T47D (cell line): ENCODE results near the gene DENND1A.
"Not testable (repeated sequence)": the region's sequence is repeated elsewhere in the genome, so short reads cannot be mapped to it uniquely, and the experiment has no call there.

Experiments
- DNase-seq, 2 experiments: peaks; one replicate each; pipeline versions ENCODE4 v3.0.0 to v3.0.0-alpha.2; 2011 to 2012; ENCODE audit warnings: low read depth in 1 of 2, low spot score in 1 of 2
- JUND ChIP-seq: IDR thresholded peaks from 2 replicates; pipeline ENCODE4 v1.6.1; 2012; ENCODE audit warnings: low read depth
- in situ Hi-C: cut with HindIII; loops from 2 replicates; pipeline ENCODE4 v1.10.0; 2016; ENCODE audit warnings: low sequenced_read_pairs, low pct_unique_long_range_greater_than_20kb

Gene DENND1A

GRCh38 chr9:123929870-123930831 lies at the start of gene DENND1A:
DENND1A (minus strand) TSS chr9:123930126; CDS start chr9:123929905, 221 bp downstream.
- TF ChIP-seq JUND: no peak
- in situ Hi-C loops: no loop called here
- DNase-seq: peak; percentile 94 to 99

- in situ Hi-C loops: no loop called here
These were observed 49.1 kb upstream of the DENND1A start for GRCh38 chr9:123978981-123979380.

DNA sequence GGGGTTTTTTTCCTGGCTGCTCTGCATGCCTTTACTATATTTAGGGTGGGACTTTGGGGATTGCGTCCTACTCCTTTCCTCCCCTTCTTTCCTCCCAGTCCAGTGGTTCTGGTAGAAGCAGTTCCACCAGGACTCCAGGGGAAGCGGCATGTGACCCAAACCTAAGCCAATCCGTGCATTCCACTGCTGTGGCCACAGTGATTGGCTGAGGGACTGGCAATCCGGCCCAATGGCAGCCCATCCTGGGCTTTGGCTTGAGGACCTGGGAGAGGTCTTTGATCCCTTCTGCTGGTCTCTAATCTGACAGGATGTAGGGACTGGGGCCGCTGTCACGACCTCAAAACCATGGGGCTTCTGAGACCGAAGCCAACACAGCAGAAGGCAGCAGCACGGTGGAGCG lies 46.7 kb upstream of the DENND1A start:
- in situ Hi-C loops, DNase-seq: not testable (repeated sequence)

More at GRCh38 chr9:123978981-123979380, 49.1 kb upstream of the DENND1A start:
- TF ChIP-seq JUND: no peak
- DNase-seq: no peak

- DNase-seq: no peak
These were observed 45.9 kb upstream of the DENND1A start for GRCh38 chr9:123975871-123976270.

DNA sequence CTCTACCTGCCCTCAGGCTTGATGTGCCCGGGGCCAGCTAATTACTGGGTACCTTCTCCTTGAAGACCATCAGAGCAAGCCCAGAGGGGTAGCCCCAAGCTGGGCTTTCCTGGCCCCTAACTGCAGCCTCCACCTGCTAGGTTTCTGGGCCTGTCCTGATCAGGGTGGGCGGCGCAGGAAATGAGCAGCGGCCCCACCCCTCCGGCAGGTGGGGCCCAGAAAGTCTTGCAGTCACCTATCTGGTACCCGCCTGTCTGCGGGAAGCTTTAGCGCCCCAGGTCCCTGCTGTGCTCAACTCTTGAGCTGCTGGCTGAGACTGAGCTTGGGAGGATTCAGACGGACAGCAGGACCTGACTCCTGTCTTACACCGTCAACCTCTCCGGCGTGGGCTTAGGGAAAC lies 44.5 kb upstream of the DENND1A start:
- TF ChIP-seq JUND: no peak
- in situ Hi-C loops: no loop called here

More at GRCh38 chr9:123975871-123976270, 45.9 kb upstream of the DENND1A start:
- in situ Hi-C loops: no loop called here
- no peak for TF ChIP-seq JUND

DNA sequence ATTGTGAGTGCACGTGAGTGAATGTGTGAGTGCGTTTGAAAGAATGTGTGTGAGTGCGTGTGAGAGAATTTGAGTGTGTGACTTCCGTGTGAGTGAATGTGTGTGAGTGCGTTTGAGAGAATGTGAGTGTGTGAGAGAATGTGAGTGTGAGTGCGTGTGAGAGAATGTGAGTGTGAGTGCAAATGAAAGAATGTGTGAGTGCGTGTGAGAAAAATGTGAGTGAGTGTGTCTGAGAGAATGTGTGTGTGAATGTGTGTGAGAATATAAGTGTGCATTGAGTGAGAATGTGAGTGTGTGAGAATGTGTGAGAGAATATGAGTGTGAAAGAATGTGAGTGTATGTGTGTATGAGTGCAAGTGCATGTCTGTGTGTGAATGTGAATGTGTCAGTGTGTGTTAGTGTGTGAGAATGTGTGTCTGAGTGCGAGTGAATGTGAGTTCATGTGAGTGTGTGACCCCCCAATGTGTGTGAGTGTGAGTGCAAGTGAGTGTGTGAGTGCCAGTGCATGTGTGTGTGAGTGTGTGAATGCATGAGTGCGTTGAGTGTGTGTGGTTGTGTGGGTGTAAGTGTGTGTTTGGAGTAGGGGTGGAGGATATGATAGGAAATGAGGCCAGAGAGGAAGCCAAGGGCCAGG lies 43.8 kb upstream of the DENND1A start:
- no peak for TF ChIP-seq JUND
- in situ Hi-C loops: no loop called here
- no peak for DNase-seq

More for the DNA sequence above, 44.5 kb upstream of the DENND1A start:
- no peak for DNase-seq

DNA sequence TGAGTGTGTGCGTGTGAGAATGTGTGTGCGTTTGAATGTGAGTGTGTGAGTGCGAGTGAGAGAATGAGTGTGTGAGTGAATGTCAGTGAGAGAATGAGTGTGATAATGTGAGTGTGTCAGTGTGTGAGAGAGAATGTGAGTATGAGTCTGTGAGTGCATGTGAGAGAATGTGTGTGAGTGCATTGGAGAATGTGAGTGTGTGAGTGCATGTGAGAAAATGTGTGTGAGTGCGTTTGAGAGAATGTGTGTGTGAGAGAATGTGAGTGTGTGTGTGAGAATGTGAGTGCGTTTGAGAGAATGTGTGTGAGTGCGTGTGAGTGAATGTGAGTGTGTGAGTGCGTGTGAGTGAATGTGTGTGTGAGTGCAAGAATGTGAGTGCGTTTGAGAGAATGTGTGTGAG lies 42.7 kb upstream of the DENND1A start:
- TF ChIP-seq JUND: no peak
- in situ Hi-C loops: no loop called here
- no peak for DNase-seq

GRCh38 chr9:123967323-123967722 lies 37.4 kb upstream of the DENND1A start:
- no peak for DNase-seq
- no peak for TF ChIP-seq JUND
- in situ Hi-C loops: no loop called here

- DNase-seq: no peak
- in situ Hi-C loops: no loop called here
- TF ChIP-seq JUND: no peak
These were observed 36.1 kb upstream of the DENND1A start for GRCh38 chr9:123965801-123966686.

- no peak for TF ChIP-seq JUND
- DNase-seq: no peak
- in situ Hi-C loops: no loop called here
These were observed 34.8 kb upstream of the DENND1A start for GRCh38 chr9:123964761-123965160.

- in situ Hi-C loops: no loop called here
- TF ChIP-seq JUND: no peak
- DNase-seq: peak in 1 of 2 experiments; percentile 64
These were observed 31.0 kb upstream of the DENND1A start for GRCh38 chr9:123960965-123961364.

GRCh38 chr9:123960366-123960765 lies 30.4 kb upstream of the DENND1A start:
- in situ Hi-C loops: no loop called here
- no peak for TF ChIP-seq JUND
- no peak for DNase-seq

GRCh38 chr9:123959787-123960186 lies 29.9 kb upstream of the DENND1A start:
- DNase-seq: no peak
- no peak for TF ChIP-seq JUND
- in situ Hi-C loops: no loop called here
